Measurements from ENCODE around the gene METRN. TPM values are rescaled to one million over a fixed set of nuclear protein-coding genes. Genes with fewer than 3 reads are reported as not detected.

Gene METRN
- total and polyA plus RNA-seq, 2 donors: 21.9 to 24.2 TPM

- Histone ChIP-seq H3K36me3 (ENCODE audit: control insufficient read depth in 2 of 2, insufficient read depth in 2 of 2, low read length in 1 of 2) (no peaks in the 10 kb centered on the region), H3K9me3 (ENCODE audit: control insufficient read depth in 2 of 2, insufficient read depth in 1 of 2, low read length in 1 of 2) (no peaks in the 10 kb centered on the region), H3K27ac (ENCODE audit: low read depth in 1 of 2, low read length in 1 of 2) (no peak overlapping the region), H3K27me3 (ENCODE audit: control insufficient read depth in 2 of 2, insufficient read depth in 1 of 2, low read length in 1 of 2) (peaks cover 0 to 20% of the 10 kb centered on the region in 2 donors), H3K4me1 (ENCODE audit: control insufficient read depth in 2 of 2, insufficient read depth in 2 of 2, low read length in 2 of 2) (no peaks in the 10 kb centered on the region), H3K4me3 (ENCODE audit: low read length in 2 of 2) (no peak overlapping the region)
- 94% methylated on average over 29 of the region's 29 CpGs for WGBS
- no peak for DNase-seq (ENCODE audit: low read depth in 6 of 9, low spot score in 9 of 9)
Observed at GRCh38 chr16:766008-766819, 51.3 kb downstream of the METRN start.

GRCh38 chr16:766820-767640 lies 52.1 kb downstream of the METRN start:
- DNase-seq (ENCODE audit: low read depth in 6 of 9, low spot score in 9 of 9): no peak
- Histone ChIP-seq H3K27me3 (ENCODE audit: control insufficient read depth in 2 of 2, insufficient read depth in 1 of 2, low read length in 1 of 2) (peaks cover 0 to 20% of the 10 kb centered on the region in 2 donors), H3K9me3 (ENCODE audit: control insufficient read depth in 2 of 2, insufficient read depth in 1 of 2, low read length in 1 of 2) (no peaks in the 10 kb centered on the region), H3K27ac (ENCODE audit: low read depth in 1 of 2, low read length in 1 of 2) (no peak overlapping the region), H3K4me3 (ENCODE audit: low read length in 2 of 2) (no peak overlapping the region), H3K36me3 (ENCODE audit: control insufficient read depth in 2 of 2, insufficient read depth in 2 of 2, low read length in 1 of 2) (no peaks in the 10 kb centered on the region), H3K4me1 (ENCODE audit: control insufficient read depth in 2 of 2, insufficient read depth in 2 of 2, low read length in 2 of 2) (no peaks in the 10 kb centered on the region)
- 78% methylated on average over 39 of the region's 48 CpGs for WGBS

- Histone ChIP-seq H3K27me3 (ENCODE audit: control insufficient read depth in 2 of 2, insufficient read depth in 1 of 2, low read length in 1 of 2) (peaks cover 0 to 17% of the 10 kb centered on the region in 2 donors), H3K4me1 (ENCODE audit: control insufficient read depth in 2 of 2, insufficient read depth in 2 of 2, low read length in 2 of 2) (no peaks in the 10 kb centered on the region), H3K27ac (ENCODE audit: low read depth in 1 of 2, low read length in 1 of 2) (no peak overlapping the region), H3K4me3 (ENCODE audit: low read length in 2 of 2) (no peak overlapping the region), H3K9me3 (ENCODE audit: control insufficient read depth in 2 of 2, insufficient read depth in 1 of 2, low read length in 1 of 2) (no peaks in the 10 kb centered on the region), H3K36me3 (ENCODE audit: control insufficient read depth in 2 of 2, insufficient read depth in 2 of 2, low read length in 1 of 2) (no peaks in the 10 kb centered on the region)
- WGBS: 79% methylated on average over 29 of the region's 38 CpGs
- DNase-seq (ENCODE audit: low read depth in 6 of 9, low spot score in 9 of 9): no peak
Observed at GRCh38 chr16:767743-768235, 52.9 kb downstream of the METRN start.

DNA sequence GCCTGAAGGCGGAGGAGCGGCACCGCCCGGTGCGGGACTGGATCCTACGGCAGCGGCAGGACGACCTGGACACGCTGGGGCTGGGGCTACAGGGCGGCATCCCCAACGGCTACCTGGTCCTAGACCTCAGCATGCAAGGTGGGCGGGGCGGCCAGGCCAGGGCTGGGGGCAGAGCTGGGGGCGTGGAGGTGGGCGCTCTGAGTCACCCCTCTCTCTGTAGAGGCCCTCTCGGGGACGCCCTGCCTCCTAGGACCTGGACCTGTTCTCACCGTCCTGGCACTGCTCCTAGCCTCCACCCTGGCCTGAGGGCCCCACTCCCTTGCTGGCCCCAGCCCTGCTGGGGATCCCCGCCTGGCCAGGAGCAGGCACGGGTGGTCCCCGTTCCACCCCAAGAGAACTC lies 53.5 kb downstream of the METRN start:
- Histone ChIP-seq H3K4me1 (ENCODE audit: control insufficient read depth in 2 of 2, insufficient read depth in 2 of 2, low read length in 2 of 2) (no peaks in the 10 kb centered on the region), H3K36me3 (ENCODE audit: control insufficient read depth in 2 of 2, insufficient read depth in 2 of 2, low read length in 1 of 2) (no peaks in the 10 kb centered on the region), H3K27ac (ENCODE audit: low read depth in 1 of 2, low read length in 1 of 2) (no peak overlapping the region), H3K4me3 (ENCODE audit: low read length in 2 of 2) (no peak overlapping the region), H3K9me3 (ENCODE audit: control insufficient read depth in 2 of 2, insufficient read depth in 1 of 2, low read length in 1 of 2) (no peaks in the 10 kb centered on the region), H3K27me3 (ENCODE audit: control insufficient read depth in 2 of 2, insufficient read depth in 1 of 2, low read length in 1 of 2) (peaks cover 0 to 17% of the 10 kb centered on the region in 2 donors)
- DNase-seq (ENCODE audit: low read depth in 6 of 9, low spot score in 9 of 9): no peak
- 89% methylated on average over 21 of the region's 21 CpGs for WGBS

Other genes with a start within 250 kb of the METRN start
- 16.8 TPM for gene CAPN15, start 187.4 kb upstream of the METRN start, total RNA-seq
- gene CAPN15, start 187.4 kb upstream of the METRN start, polyA plus RNA-seq: 40.4 TPM
- under 0.01 TPM for gene PRR35, start 154.7 kb upstream of the METRN start, total RNA-seq
- gene PRR35, start 154.7 kb upstream of the METRN start, polyA plus RNA-seq: 0.09 TPM
- 5.5 TPM for gene NHLRC4, start 148.1 kb upstream of the METRN start, total RNA-seq
- gene NHLRC4, start 148.1 kb upstream of the METRN start, polyA plus RNA-seq: 3.1 TPM
- 14.4 TPM for gene PIGQ, start 145.2 kb upstream of the METRN start, total RNA-seq
- 65.4 TPM for gene PIGQ, start 145.2 kb upstream of the METRN start, polyA plus RNA-seq
- 20.1 TPM for gene RAB40C, start 125.1 kb upstream of the METRN start, total RNA-seq
- gene RAB40C, start 125.1 kb upstream of the METRN start, polyA plus RNA-seq: 43.3 TPM
- gene WFIKKN1, start 84.1 kb upstream of the METRN start, total RNA-seq: 0.33 TPM
- gene WFIKKN1, start 84.1 kb upstream of the METRN start, polyA plus RNA-seq: 2.1 TPM
- gene METTL26, start 78.8 kb upstream of the METRN start, total RNA-seq: 97.6 TPM
- 110 TPM for gene METTL26, start 78.8 kb upstream of the METRN start, polyA plus RNA-seq
- 17.0 TPM for gene MCRIP2, start 73.3 kb upstream of the METRN start, total RNA-seq
- 25.2 TPM for gene MCRIP2, start 73.3 kb upstream of the METRN start, polyA plus RNA-seq
- gene WDR90, start 65.8 kb upstream of the METRN start, total RNA-seq: 10.1 TPM
- 22.6 TPM for gene WDR90, start 65.8 kb upstream of the METRN start, polyA plus RNA-seq
- gene RHOT2, start 47.0 kb upstream of the METRN start, total RNA-seq: 39.3 TPM
- gene RHOT2, start 47.0 kb upstream of the METRN start, polyA plus RNA-seq: 252 TPM
- gene RHBDL1, start 39.4 kb upstream of the METRN start, total RNA-seq: 5.1 TPM
- 3.1 TPM for gene RHBDL1, start 39.4 kb upstream of the METRN start, polyA plus RNA-seq
- gene STUB1, start 34.7 kb upstream of the METRN start, total RNA-seq: 70.2 TPM
- gene STUB1, start 34.7 kb upstream of the METRN start, polyA plus RNA-seq: 122 TPM
- 23.4 TPM for gene JMJD8, start 30.8 kb upstream of the METRN start, total RNA-seq
- 31.2 TPM for gene JMJD8, start 30.8 kb upstream of the METRN start, polyA plus RNA-seq
- 2.2 TPM for gene WDR24, start 24.7 kb upstream of the METRN start, total RNA-seq
- 10.1 TPM for gene WDR24, start 24.7 kb upstream of the METRN start, polyA plus RNA-seq
- 0.76 TPM for gene FBXL16, start 9.3 kb upstream of the METRN start, total RNA-seq
- 9.6 TPM for gene FBXL16, start 9.3 kb upstream of the METRN start, polyA plus RNA-seq
- gene ANTKMT, start 6.0 kb downstream of the METRN start, total RNA-seq: 53.9 TPM
- 56.2 TPM for gene ANTKMT, start 6.0 kb downstream of the METRN start, polyA plus RNA-seq
- 4.8 TPM for gene CCDC78, start 11.3 kb downstream of the METRN start, total RNA-seq
- gene CCDC78, start 11.3 kb downstream of the METRN start, polyA plus RNA-seq: 12.4 TPM
- 15.7 TPM for gene HAGHL, start 12.0 kb downstream of the METRN start, total RNA-seq
- 50.6 TPM for gene HAGHL, start 12.0 kb downstream of the METRN start, polyA plus RNA-seq
- gene CIAO3, start 25.9 kb downstream of the METRN start, total RNA-seq: 20.8 TPM
- 60.4 TPM for gene CIAO3, start 25.9 kb downstream of the METRN start, polyA plus RNA-seq
- gene MSLN, start 45.6 kb downstream of the METRN start, total RNA-seq: 0.61 TPM
- 2.6 TPM for gene MSLN, start 45.6 kb downstream of the METRN start, polyA plus RNA-seq
- 16.9 TPM for gene RPUSD1, start 73.3 kb downstream of the METRN start, total RNA-seq
- gene RPUSD1, start 73.3 kb downstream of the METRN start, polyA plus RNA-seq: 20.9 TPM
- gene CHTF18, start 73.5 kb downstream of the METRN start, total RNA-seq: 20.4 TPM
- 38.8 TPM for gene CHTF18, start 73.5 kb downstream of the METRN start, polyA plus RNA-seq
- gene GNG13, start 85.6 kb downstream of the METRN start, total RNA-seq: not detected
- 0.55 TPM for gene GNG13, start 85.6 kb downstream of the METRN start, polyA plus RNA-seq

Data from thymus (tissue), 11 donors.